Right renal pelvis (tissue), 4 donors: Measurements from ENCODE around the gene PRKCA. TPM values are rescaled to one million over a fixed set of nuclear protein-coding genes. Genes with fewer than 3 reads are reported as not detected.

ENCODE experiments used
- DNase-seq, 4 donors: peaks; one replicate each; pipeline ENCODE4 v3.0.0-alpha.2; 2013; ENCODE audit warnings: low read depth in 4 of 4, low spot score in 3 of 4, missing footprints in 1 of 4
- polyA plus RNA-seq, 4 donors: library from polyadenylated mRNA; unstranded; fragments of 120-200 nt; gene quantifications; one replicate each; pipeline ENCODE4 v1.2.1, GENCODE V29; 2013; ENCODE audit not compliant: insufficient read length in 4 of 4

Gene PRKCA
- polyA plus RNA-seq, 4 donors = 20.9 to 25.9 (median 24.5) TPM

GRCh38 chr17:66775881-66776400 is 473.5 kb downstream of the PRKCA start:
- no peak for DNase-seq

- DNase-seq = no peak
Measured at GRCh38 chr17:66776999-66777688, 474.7 kb downstream of the PRKCA start.

DNA sequence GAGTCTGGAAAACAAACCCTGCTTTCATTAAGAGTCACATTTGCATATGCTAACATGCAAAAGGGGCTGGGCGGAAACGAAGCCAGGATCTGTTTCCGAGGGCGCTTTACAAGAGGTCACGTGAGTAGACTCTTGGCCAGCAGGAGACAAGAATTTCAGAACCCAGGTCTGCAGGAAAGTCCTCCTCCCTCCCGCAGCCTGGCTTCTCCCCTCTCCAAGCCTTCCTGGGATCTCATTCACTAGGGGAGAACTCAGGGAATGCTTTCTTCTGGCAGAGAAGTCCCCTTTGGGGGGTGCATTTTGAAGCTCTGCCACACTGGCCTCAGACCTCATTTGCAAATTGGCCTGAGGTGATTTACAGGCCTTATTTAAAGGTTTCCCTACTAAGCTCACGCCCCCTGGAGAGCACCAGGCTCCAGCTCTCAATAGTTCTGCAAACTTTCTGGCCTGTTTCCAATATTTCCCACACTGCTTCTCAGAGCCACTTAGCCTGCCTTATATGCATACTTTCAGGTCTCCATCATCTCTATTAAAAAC is 475.3 kb downstream of the PRKCA start:
- DNase-seq = no peak

GRCh38 chr17:66778531-66779236 is 476.3 kb downstream of the PRKCA start:
- DNase-seq = no peak

DNA sequence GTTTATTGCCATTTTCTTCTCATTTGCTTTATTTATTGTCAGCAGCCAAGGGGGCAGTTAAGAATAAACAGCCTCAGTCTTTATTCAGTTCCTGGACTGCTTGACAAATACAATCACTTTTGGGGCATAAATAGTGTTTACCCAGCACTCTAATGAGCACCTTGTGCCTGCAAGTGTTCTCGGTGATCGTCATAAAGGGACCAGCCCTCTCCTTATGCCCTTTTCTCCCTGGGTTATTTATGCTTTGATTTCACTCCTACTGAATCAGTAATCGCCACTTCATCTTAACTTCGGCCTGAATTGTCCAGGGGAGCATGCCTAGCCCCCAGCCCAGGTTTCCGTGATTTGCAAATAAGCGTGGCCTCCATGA is 476.8 kb downstream of the PRKCA start:
- no peak for DNase-seq

DNA sequence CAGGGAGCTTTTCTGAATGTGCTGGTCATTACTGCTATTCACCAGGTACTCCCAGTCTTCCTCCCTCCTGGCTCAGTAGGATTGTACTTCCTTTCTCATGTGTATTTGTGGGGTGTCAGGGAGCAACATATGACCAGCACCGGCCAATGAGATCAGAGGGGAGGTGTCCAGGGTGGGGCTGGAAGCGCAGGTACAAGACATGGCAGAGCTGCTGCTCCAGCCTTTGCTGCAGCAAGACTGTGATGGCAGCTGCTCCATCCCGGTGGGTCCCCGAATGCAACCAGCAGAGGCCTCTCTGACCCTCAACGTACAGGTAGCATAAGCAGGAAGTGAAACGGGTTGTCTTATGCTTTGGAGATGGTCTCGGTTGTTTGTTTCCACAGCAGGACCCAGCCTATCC is 478.7 kb downstream of the PRKCA start:
- DNase-seq = no peak

GRCh38 chr17:66782851-66783250 is 480.4 kb downstream of the PRKCA start:
- DNase-seq = no peak

GRCh38 chr17:66783656-66784381 is 481.4 kb downstream of the PRKCA start:
- no peak for DNase-seq

DNA sequence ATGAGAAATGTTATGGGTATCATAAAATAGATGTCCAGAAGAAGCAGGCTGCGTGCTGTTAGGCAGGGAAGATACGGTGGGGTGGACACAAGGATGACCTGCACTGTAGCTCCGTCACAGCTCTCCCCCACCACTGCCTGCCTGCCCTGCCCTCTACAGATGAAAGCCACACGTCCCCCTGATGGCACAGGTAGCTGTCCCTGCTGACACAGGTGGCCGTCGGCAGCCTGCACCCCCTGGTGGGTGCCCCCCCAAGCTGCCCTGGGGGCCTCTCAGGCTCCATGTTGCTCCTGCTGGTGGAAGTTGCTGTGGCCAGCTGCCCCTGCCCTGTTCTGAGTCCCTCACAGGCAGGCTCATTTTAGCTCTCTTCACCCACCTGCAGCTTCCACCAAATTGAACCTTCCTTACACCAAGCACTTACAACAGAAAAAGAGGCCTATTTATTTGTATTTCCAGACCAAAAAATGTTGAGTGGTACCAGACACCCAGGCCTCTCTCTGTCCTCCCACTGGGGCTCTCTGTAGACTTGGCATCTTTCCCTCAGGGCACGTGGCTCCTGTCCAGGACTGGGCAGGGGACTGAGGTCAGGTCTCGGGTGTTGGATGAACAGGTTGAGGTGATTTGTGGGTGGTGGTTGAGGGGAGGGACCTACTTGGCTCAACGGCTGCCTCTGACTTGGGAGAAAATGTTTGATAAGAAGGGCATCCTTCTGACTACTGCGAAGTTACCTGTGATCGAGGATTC is 482.4 kb downstream of the PRKCA start:
- no peak for DNase-seq

DNA sequence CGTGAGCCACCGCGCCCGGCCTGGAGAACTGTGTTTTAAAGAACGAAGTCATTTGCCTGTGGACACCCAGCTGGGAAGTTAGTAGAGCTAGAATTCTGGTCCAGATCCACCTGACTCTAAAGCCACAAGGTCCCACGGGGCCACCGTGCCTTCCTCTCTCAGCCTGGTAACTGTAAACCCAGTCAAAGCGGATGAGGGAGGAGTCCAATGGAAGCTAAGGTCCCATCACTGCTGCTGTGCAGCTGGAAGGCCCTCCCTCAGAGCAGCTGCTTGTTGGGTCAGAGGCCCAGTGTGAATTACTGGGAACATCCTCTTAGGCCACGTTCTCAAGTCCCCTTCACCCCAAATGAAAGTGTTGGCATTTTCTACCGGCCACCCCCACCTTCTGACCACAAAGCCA is 483.7 kb downstream of the PRKCA start:
- DNase-seq = no peak

DNA sequence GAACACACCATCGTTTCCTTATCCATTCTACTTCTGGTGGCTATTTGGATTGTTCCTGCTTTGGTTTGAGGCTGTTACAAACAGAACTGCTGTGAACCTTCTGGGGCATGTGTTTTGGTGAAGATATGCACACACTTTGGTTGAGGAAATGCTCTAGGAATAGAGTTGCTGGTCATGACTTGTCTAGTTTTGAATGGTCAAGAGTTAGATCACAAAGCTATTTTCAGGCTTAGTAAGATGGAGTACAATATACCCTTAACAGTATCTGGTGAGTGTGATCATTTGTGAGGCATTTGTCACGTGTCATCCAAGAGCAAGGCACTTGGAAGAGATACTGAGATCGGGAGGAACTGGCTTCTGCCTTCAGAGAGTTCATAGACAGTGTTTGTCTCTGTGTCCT is 485.5 kb downstream of the PRKCA start:
- no peak for DNase-seq

- no peak for DNase-seq
Measured at GRCh38 chr17:66789093-66789492, 486.7 kb downstream of the PRKCA start.

GRCh38 chr17:66789961-66790437 is 487.6 kb downstream of the PRKCA start:
- DNase-seq = no peak

DNA sequence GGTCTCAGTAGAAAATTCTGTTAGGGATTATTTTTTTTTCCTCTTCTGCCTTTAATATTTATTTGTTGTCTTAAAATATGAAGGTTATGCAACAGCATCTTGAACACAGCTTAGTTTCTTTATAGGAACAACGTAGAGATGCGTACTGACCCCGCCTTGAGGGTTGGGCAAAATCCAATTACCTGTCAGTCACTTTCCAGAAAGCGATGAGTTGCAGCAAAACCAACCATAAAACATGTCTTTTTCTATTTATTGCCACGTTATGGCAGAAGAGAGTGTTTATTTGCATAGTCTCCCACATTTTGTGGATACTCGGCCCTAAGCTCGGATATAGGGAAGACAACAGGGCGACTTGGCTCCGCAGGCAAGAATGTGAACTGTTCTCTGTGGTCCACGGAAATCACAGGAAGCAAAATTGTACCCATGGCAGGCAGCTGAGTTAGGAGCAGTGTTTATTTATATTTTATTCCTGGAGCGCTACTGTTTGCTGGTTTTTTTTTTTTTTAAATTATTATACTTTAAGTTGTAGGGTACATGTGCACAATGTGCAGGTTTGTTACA is 488.2 kb downstream of the PRKCA start:
- no peak for DNase-seq

GRCh38 chr17:66791347-66791746 is 488.9 kb downstream of the PRKCA start:
- DNase-seq = no peak

- no peak for DNase-seq
Measured at GRCh38 chr17:66793814-66794213, 491.4 kb downstream of the PRKCA start.

DNA sequence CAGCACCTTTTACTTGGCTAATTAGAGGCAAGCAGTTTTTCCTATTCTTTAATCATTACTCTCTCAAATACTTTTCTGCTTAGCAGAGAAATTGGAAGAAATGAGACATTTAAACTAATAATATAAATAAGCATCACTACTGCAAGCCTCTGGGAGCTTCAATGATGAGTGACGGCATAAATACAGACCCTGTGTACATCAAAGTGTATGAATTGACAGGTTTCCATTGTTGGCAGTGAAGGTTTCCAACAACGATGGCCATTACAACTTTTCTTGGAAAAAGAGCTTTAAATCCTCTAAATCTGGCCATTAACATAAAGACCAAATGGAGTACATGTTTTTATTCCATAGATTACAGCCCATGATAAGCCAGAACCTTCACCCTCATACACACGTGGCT is 493.1 kb downstream of the PRKCA start:
- DNase-seq = no peak

- DNase-seq = no peak
Measured at GRCh38 chr17:66799849-66800537, 497.6 kb downstream of the PRKCA start.

GRCh38 chr17:66803474-66803951 is 501.1 kb downstream of the PRKCA start:
- no peak for DNase-seq
